DMS79 treated with DMSO at 0.1 percent for 48 hours (cell line): Measurements from ENCODE around the gene SUPT6H.

ENCODE experiments used
- DNase-seq: peaks from one replicate; lab custom pipeline; 2025; lab: John Stamatoyannopoulos, UW

The SUPT6H gene

GRCh38 chr17:28661635-28662526, at the start of gene SUPT6H, which contains the start of gene SDF2:
TSS of gene SUPT6H (plus strand) at chr17:28662205. CDS start at chr17:28673402, 11,197 bp downstream.
TSS of gene SDF2 (minus strand) at chr17:28661906. CDS start at chr17:28661876, 30 bp downstream.
- peak; percentile 95 for DNase-seq

- DNase-seq, result no peak
Observed at GRCh38 chr17:28612531-28612930, 49.5 kb upstream of the SUPT6H start.

GRCh38 chr17:28612936-28613872, 48.8 kb upstream of the SUPT6H start:
- DNase-seq, result no peak

GRCh38 chr17:28613931-28614381, 48.0 kb upstream of the SUPT6H start, which contains the start of gene RSKR:
TSS of gene RSKR (minus strand) at chr17:28614185. CDS start at chr17:28614161, 24 bp downstream.
- no peak for DNase-seq

- no peak for DNase-seq
Observed at GRCh38 chr17:28615260-28615940, 46.6 kb upstream of the SUPT6H start.

- no peak for DNase-seq
Observed at GRCh38 chr17:28616281-28616680, 45.7 kb upstream of the SUPT6H start.

GRCh38 chr17:28618464-28618863, 43.5 kb upstream of the SUPT6H start:
- no peak for DNase-seq

- DNase-seq, result no peak
Observed at GRCh38 chr17:28620010-28620409, 42.0 kb upstream of the SUPT6H start.

- no peak for DNase-seq
Observed at GRCh38 chr17:28622186-28622585, 39.8 kb upstream of the SUPT6H start.

- DNase-seq, result no peak
Observed at GRCh38 chr17:28623696-28624095, 38.3 kb upstream of the SUPT6H start.

- no peak for DNase-seq
Observed at GRCh38 chr17:28624148-28624547, 37.9 kb upstream of the SUPT6H start.

- no peak for DNase-seq
Observed at GRCh38 chr17:28626818-28627217, 35.2 kb upstream of the SUPT6H start.

- DNase-seq, result peak; percentile 87
Observed at GRCh38 chr17:28634206-28634865, 27.7 kb upstream of the SUPT6H start.

GRCh38 chr17:28635506-28635905, 26.5 kb upstream of the SUPT6H start:
- DNase-seq, result no peak

- DNase-seq, result no peak
Observed at GRCh38 chr17:28641579-28641978, 20.4 kb upstream of the SUPT6H start.

- DNase-seq, result peak; percentile 16
Observed at GRCh38 chr17:28643983-28644786, 17.8 kb upstream of the SUPT6H start.

- peak; percentile 87 for DNase-seq
Observed at GRCh38 chr17:28644787-28645575, 17.0 kb upstream of the SUPT6H start, which contains the start of gene BLTP2. TSS of gene BLTP2 (minus strand) at chr17:28645158. CDS start at chr17:28645056, 102 bp downstream.

GRCh38 chr17:28645576-28645939, 16.4 kb upstream of the SUPT6H start:
- no peak for DNase-seq

GRCh38 chr17:28646039-28646754, 15.8 kb upstream of the SUPT6H start:
- no peak for DNase-seq
